Right atrium auricular region (tissue), 2 donors: ENCODE data around the gene EPS8. TPM values are rescaled to one million over a fixed set of nuclear protein-coding genes. Genes with fewer than 3 reads are reported as not detected.

ENCODE experiments used
- DNase-seq: peaks from one replicate; pipeline ENCODE4 v3.0.0-alpha.2; 2019; ENCODE audit warnings: low spot score
- H3K27ac ChIP-seq, 2 donors: fragments of 200-600 bp; sonication (generic); 1 replicate in 1 of 2; 2 replicates in 1 of 2; pipeline ENCODE4 v1.5.1; 2016 to 2019
- H3K27me3 ChIP-seq, 2 donors: fragments of 200-600 bp; sonication (generic); one replicate each; pipeline versions ENCODE4 v1.5.1 to v1.6.0; 2017 to 2019
- H3K36me3 ChIP-seq: fragments of 200-600 bp; sonication (generic); one replicate; pipeline ENCODE4 v1.5.1; 2016
- H3K4me1 ChIP-seq, 2 donors: fragments of 200-600 bp; sonication (generic); one replicate each; pipeline versions ENCODE4 v1.5.1 to v1.6.0; 2017 to 2019
- H3K4me3 ChIP-seq, 2 donors: fragments of 200-600 bp; sonication (generic); 1 replicate in 1 of 2; 2 replicates in 1 of 2; pipeline ENCODE4 v1.5.1; 2017 to 2019; ENCODE audit warnings: mild to moderate bottlenecking in 1 of 2, moderate library complexity in 1 of 2
- H3K9me3 ChIP-seq, 2 donors: fragments of 200-600 bp; sonication (generic); one replicate each; pipeline ENCODE4 v1.5.1; 2019
- CTCF ChIP-seq, 2 donors: fragments of 200-600 bp; sonication (generic); IDR thresholded peaks; one replicate each; pipeline ENCODE4 v1.5.1; 2019; ENCODE audit warnings: antibody characterized with exemption in 2 of 2
- total RNA-seq, 2 donors: library from RNA; depleted of rRNA; stranded (reverse); fragments of >200 nt; gene quantifications; one replicate each; pipeline ENCODE4 v1.1.0, GENCODE V29; 2016

The EPS8 gene
- total RNA-seq, 2 donors from 2014 or later, result 46.9 to 72.3 TPM

GRCh38 chr12:15776532-15776931 is 12.7 kb downstream of the EPS8 start:
- no peaks in the 10 kb centered on the region for H3K27me3 ChIP-seq
- no peak overlapping the region for H3K27ac ChIP-seq
- no peak for TF ChIP-seq CTCF (IDR thresholded peaks at IDR 0.05)
- H3K9me3 ChIP-seq, result no peaks in the 10 kb centered on the region
- no peak for DNase-seq
- peaks cover 0 to 39% of the 10 kb centered on the region in 2 donors for H3K4me1 ChIP-seq
- H3K36me3 ChIP-seq, result no peaks in the 10 kb centered on the region
- H3K4me3 ChIP-seq, result no peak overlapping the region

- H3K4me3 ChIP-seq, result no peak overlapping the region
- H3K27ac ChIP-seq, result no peak overlapping the region
- TF ChIP-seq CTCF (IDR thresholded peaks at IDR 0.05), result no peak
- no peak for DNase-seq
- no peaks in the 10 kb centered on the region for H3K27me3 ChIP-seq
- no peaks in the 10 kb centered on the region for H3K36me3 ChIP-seq
- H3K9me3 ChIP-seq, result no peaks in the 10 kb centered on the region
- H3K4me1 ChIP-seq, result peaks cover 0 to 33% of the 10 kb centered on the region in 2 donors
Measured at GRCh38 chr12:15774819-15775218, 14.4 kb downstream of the EPS8 start.

- TF ChIP-seq CTCF (IDR thresholded peaks at IDR 0.05), result peak; percentile 16 to 56
- Histone ChIP-seq H3K9me3 (no peaks in the 10 kb centered on the region), H3K27ac (peak overlapping the region in 1 of 2 donors; percentile 47), H3K4me1 (peaks cover 0 to 21% of the 10 kb centered on the region in 2 donors), H3K4me3 (no peak overlapping the region), H3K27me3 (no peaks in the 10 kb centered on the region), H3K36me3 (no peaks in the 10 kb centered on the region)
- DNase-seq, result no peak
Measured at GRCh38 chr12:15772405-15773018, 16.7 kb downstream of the EPS8 start.

- TF ChIP-seq CTCF (IDR thresholded peaks at IDR 0.05), result no peak
- Histone ChIP-seq H3K27ac (peak overlapping the region; percentile 44 to 47), H3K4me3 (no peak overlapping the region), H3K36me3 (no peaks in the 10 kb centered on the region), H3K27me3 (no peaks in the 10 kb centered on the region), H3K9me3 (no peaks in the 10 kb centered on the region), H3K4me1 (peaks cover 0 to 24% of the 10 kb centered on the region in 2 donors)
- DNase-seq, result no peak
Measured at GRCh38 chr12:15770581-15770980, 18.6 kb downstream of the EPS8 start.

GRCh38 chr12:15770021-15770420 is 19.2 kb downstream of the EPS8 start:
- H3K9me3 ChIP-seq, result no peaks in the 10 kb centered on the region
- DNase-seq, result no peak
- TF ChIP-seq CTCF (IDR thresholded peaks at IDR 0.05), result no peak
- H3K4me1 ChIP-seq, result peaks cover 0 to 24% of the 10 kb centered on the region in 2 donors
- no peak overlapping the region for H3K4me3 ChIP-seq
- peak overlapping the region; percentile 44 to 47 for H3K27ac ChIP-seq
- no peaks in the 10 kb centered on the region for H3K27me3 ChIP-seq
- no peaks in the 10 kb centered on the region for H3K36me3 ChIP-seq

- Histone ChIP-seq H3K9me3 (no peaks in the 10 kb centered on the region), H3K4me1 (peaks cover 0 to 24% of the 10 kb centered on the region in 2 donors), H3K36me3 (no peaks in the 10 kb centered on the region), H3K27ac (peak overlapping the region in 1 of 2 donors; percentile 47), H3K27me3 (no peaks in the 10 kb centered on the region), H3K4me3 (no peak overlapping the region)
- DNase-seq, result no peak
- TF ChIP-seq CTCF (IDR thresholded peaks at IDR 0.05), result no peak
Measured at GRCh38 chr12:15769586-15769985, 19.6 kb downstream of the EPS8 start.
